ENCODE measurements around the gene PPP1R2C. TPM values are rescaled to one million over a fixed set of nuclear protein-coding genes. Genes with fewer than 3 reads are reported as not detected.

The PPP1R2C gene
- polyA plus RNA-seq, 1 donor (not counting 4 experiments of a cell fraction or from before 2014, with no cell fraction given), result not detected

DNA sequence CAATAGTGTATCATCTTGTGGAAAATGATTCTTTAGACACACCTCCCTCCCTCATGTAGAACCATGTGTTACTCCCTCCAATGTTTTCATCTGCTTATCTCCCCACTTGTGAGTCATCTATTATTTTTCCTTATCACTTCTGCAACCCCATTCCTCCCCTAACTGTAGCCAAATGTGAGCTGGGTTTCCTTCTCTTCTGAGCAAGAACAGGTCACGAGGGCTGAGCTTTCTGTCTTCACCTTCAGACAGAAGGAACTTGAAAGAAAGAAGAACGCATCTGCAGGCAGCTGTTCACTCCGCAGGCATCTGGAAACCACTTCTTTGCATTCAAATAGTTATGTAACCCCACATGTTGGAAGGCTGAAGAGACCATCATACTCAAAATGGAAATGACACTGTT lies 1.8 kb downstream of the PPP1R2C start:
- H4K20me1 ChIP-seq (ENCODE audit: control insufficient read depth, extremely low read depth, insufficient read depth, low read length), result no peaks in the 10 kb centered on the region
- DNase-seq (ENCODE audit: low read depth, low spot score) (no peak), FAIRE-seq (no peak)
- TF ChIP-seq CTCF (optimal IDR thresholded peaks at IDR 0.05 in 1 of 3, IDR thresholded peaks at IDR 0.05 in 1 of 3, conservative IDR thresholded peaks at IDR 0.05 in 1 of 3; ENCODE audit: extremely low read depth in 1 of 3, insufficient read depth in 2 of 3, low read length in 3 of 3) (no peak), EZH2 (IDR thresholded peaks at IDR 0.05; ENCODE audit: low read length) (no peak)
- dilution Hi-C loops (cut with MboI; ENCODE audit: extremely low pct_ligation_motif_present, low sequenced_read_pairs), result no loop called here
- H2AFZ ChIP-seq (ENCODE audit: control insufficient read depth, low read length), result no peak overlapping the region
- no peaks in the 10 kb centered on the region for H3K36me3 ChIP-seq (ENCODE audit: control insufficient read depth in 2 of 2, extremely low read depth in 1 of 2, insufficient read depth in 2 of 2, low read length in 2 of 2)
- H3K79me2 ChIP-seq (ENCODE audit: control insufficient read depth, insufficient read depth, low read length), result no peaks in the 10 kb centered on the region
- H3K9me3 ChIP-seq (ENCODE audit: control insufficient read depth, low read depth, low read length), result peaks cover 2% of the 10 kb centered on the region
- H3K9ac ChIP-seq (ENCODE audit: control insufficient read depth, extremely low read depth, insufficient read depth, low read length), result no peak overlapping the region
- H3K27ac ChIP-seq (ENCODE audit: control insufficient read depth, insufficient read depth, low read length), result no peak overlapping the region
- H3K4me1 ChIP-seq (ENCODE audit: control insufficient read depth, extremely low read depth, insufficient read depth, low read length), result no peaks in the 10 kb centered on the region
- no peak overlapping the region for H3K4me2 ChIP-seq (ENCODE audit: control insufficient read depth, extremely low read depth, insufficient read depth, low read depth, low read length)
- H3K27me3 ChIP-seq (ENCODE audit: control insufficient read depth, extremely low read depth, insufficient read depth, low read length), result no peaks in the 10 kb centered on the region
- no peak overlapping the region for H3K4me3 ChIP-seq (ENCODE audit: control insufficient read depth in 2 of 3, extremely low read depth in 1 of 3, insufficient read depth in 2 of 3, low read depth in 1 of 3, low read length in 3 of 3)
- no peaks in the 10 kb centered on the region for H3K9me1 ChIP-seq (ENCODE audit: control insufficient read depth, extremely low read depth, insufficient read depth, low read length)

GRCh38 chrX:42772874-42773273 lies 5.1 kb downstream of the PPP1R2C start:
- DNase-seq (ENCODE audit: low read depth, low spot score), result no peak
- no peak overlapping the region for H3K27ac ChIP-seq (ENCODE audit: control insufficient read depth, insufficient read depth, low read length)
- no peak for FAIRE-seq
- no peaks in the 10 kb centered on the region for H3K9me1 ChIP-seq (ENCODE audit: control insufficient read depth, extremely low read depth, insufficient read depth, low read length)
- no peaks in the 10 kb centered on the region for H3K4me1 ChIP-seq (ENCODE audit: control insufficient read depth, extremely low read depth, insufficient read depth, low read length)
- no peaks in the 10 kb centered on the region for H3K79me2 ChIP-seq (ENCODE audit: control insufficient read depth, insufficient read depth, low read length)
- TF ChIP-seq EZH2 (IDR thresholded peaks at IDR 0.05; ENCODE audit: low read length) (no peak), CTCF (optimal IDR thresholded peaks at IDR 0.05 in 1 of 3, IDR thresholded peaks at IDR 0.05 in 1 of 3, conservative IDR thresholded peaks at IDR 0.05 in 1 of 3; ENCODE audit: extremely low read depth in 1 of 3, insufficient read depth in 2 of 3, low read length in 3 of 3) (no peak)
- H3K4me2 ChIP-seq (ENCODE audit: control insufficient read depth, extremely low read depth, insufficient read depth, low read depth, low read length), result no peak overlapping the region
- no peaks in the 10 kb centered on the region for H3K27me3 ChIP-seq (ENCODE audit: control insufficient read depth, extremely low read depth, insufficient read depth, low read length)
- no peaks in the 10 kb centered on the region for H3K9me3 ChIP-seq (ENCODE audit: control insufficient read depth, low read depth, low read length)
- no peak overlapping the region for H3K4me3 ChIP-seq (ENCODE audit: control insufficient read depth in 2 of 3, extremely low read depth in 1 of 3, insufficient read depth in 2 of 3, low read depth in 1 of 3, low read length in 3 of 3)
- H2AFZ ChIP-seq (ENCODE audit: control insufficient read depth, low read length), result no peak overlapping the region
- no peaks in the 10 kb centered on the region for H3K36me3 ChIP-seq (ENCODE audit: control insufficient read depth in 2 of 2, extremely low read depth in 1 of 2, insufficient read depth in 2 of 2, low read length in 2 of 2)
- no peak overlapping the region for H3K9ac ChIP-seq (ENCODE audit: control insufficient read depth, extremely low read depth, insufficient read depth, low read length)
- dilution Hi-C loops (cut with MboI; ENCODE audit: extremely low pct_ligation_motif_present, low sequenced_read_pairs), result no loop called here
- H4K20me1 ChIP-seq (ENCODE audit: control insufficient read depth, extremely low read depth, insufficient read depth, low read length), result no peaks in the 10 kb centered on the region

Data from keratinocyte (primary cell).